Iris pigment epithelial cell (primary cell): Measurements from ENCODE around the gene TSPAN10.

Experiments used
- DNase-seq: peaks from one replicate; pipeline ENCODE4 v3.0.0-alpha.2; 2011; ENCODE audit warnings: low read depth

The TSPAN10 gene

DNA sequence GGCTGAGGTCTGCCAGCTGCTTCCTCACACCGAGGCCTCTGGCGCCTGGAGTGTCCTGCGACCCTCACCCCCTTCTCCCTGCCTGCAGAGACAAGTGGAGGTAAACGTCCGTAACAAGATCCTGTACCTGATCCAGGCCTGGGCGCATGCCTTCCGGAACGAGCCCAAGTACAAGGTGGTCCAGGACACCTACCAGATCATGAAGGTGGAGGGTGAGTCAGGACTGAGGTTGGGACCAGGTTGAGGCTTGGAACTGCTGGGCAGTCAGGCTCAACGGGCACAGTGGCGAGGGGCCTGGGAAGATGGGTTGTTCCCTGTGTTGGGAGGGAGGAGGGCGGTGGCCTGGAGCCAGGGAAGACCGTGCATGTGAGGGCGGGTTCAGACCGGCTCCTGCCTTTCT, 51.6 kb downstream of the TSPAN10 start:
- no peak for DNase-seq

DNA sequence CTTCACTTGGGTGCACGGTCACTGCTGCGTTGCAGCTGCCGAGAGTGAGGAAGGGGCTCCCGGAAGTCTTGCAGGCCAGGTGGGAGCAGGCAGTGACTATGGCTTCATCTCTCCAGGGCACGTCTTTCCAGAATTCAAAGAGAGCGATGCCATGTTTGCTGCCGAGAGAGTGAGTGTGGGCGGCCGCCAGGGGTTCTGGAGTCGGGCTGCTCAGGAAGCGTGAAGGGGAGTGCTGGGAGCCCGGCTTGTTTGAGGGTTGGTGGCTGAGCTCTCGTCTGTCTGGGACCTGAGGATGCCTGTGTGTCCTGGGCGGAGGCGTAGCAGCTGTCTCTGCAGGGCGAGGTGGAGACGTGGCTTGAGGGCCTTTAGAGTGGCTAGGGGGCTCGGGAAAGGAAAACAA, 53.1 kb downstream of the TSPAN10 start:
- DNase-seq, result no peak

DNA sequence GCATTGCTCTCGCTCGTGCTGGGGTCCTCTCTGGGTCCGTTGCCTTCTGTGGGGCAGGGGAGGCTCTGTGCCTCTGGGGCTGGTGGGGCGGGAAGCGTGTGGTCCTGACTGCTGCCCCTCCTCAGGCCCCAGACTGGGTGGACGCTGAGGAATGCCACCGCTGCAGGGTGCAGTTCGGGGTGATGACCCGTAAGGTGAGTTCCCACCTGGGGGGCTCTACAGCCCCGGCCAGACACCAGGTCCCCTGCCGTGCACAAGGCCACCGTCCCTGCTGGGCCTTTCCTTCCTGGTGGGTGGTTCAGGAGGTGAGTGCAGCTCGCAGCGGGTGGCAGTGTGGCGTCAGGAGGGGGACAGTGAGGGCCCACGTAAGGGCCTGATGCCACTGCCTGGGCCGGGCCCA, 53.6 kb downstream of the TSPAN10 start:
- DNase-seq, result no peak

DNA sequence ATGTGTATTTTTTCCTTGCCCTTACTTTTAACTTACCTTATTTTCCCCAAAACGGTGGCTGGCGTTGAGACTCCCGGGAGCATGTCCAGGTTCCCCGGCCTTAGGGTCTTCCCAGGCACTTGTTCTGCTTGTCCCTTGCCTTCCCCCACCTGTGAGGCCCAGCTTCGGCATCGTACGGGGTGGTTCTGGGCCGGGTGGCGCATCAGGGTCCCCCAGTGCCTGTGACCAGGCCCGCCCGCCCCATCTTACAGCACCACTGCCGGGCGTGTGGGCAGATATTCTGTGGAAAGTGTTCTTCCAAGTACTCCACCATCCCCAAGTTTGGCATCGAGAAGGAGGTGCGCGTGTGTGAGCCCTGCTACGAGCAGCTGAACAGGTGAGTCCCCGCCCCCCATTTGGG, 54.2 kb downstream of the TSPAN10 start:
- no peak for DNase-seq

DNA sequence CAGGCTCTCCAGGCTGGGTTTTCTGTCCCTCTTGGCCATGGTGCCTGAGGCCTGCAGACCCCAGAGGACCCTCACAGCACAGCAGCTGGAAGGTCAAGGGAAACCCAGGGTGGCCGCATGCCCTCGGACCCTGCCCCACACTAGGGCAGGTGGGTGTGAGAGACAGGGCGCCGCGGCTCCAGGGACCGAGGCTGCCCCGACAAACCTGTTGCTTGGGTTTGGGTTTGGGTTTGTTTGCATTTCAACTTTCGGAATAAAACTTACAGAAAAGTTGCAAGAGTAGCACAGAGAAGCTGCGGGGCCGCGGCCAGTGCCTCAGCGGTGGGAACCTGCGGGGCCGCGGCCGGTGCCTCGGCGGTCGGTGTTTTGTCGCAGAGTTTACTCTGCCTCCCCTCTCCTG, 54.6 kb downstream of the TSPAN10 start:
- no peak for DNase-seq

DNA sequence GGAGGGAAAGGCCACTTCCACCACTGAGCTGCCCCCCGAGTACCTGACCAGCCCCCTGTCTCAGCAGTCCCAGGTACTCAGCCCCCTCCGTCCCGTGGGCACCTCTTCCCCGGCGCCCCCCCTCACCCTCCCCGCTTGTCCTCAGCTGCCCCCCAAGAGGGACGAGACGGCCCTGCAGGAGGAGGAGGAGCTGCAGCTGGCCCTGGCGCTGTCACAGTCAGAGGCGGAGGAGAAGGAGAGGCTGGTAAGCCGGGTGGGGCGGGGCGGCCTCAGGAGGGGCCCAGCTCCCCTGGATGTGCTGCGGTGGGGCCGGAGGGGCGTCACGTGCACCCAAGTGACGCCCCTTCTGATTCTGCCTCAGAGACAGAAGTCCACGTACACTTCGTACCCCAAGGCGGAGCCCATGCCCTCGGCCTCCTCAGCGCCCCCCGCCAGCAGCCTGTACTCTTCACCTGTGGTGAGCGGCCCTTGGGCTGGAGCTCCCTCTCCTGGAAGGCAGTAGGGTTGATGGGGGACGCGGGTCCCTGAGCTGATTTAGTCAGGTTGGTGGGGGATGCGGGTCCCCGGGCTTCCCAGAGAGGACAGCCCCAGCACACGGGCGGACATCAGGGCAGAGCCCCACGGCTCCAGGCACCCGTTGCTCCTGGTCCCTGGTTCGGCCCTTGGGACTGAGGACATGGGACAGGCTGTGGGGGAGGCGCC, 56.7 kb downstream of the TSPAN10 start:
- DNase-seq, result no peak

DNA sequence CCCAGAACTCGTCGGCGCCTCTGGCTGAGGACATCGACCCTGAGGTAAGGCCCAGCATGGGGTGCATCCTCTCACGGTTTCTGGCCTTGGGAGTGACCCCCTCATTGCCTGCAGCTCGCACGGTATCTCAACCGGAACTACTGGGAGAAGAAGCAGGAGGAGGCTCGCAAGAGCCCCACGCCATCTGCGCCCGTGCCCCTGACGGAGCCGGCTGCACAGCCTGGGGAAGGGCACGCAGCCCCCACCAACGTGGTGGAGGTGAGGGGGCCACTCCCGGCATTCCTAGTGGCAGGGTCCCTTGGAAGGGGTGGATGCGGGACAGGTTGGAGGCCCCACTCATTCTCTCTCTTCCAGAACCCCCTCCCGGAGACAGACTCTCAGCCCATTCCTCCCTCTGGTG, 57.8 kb downstream of the TSPAN10 start:
- no peak for DNase-seq

DNA sequence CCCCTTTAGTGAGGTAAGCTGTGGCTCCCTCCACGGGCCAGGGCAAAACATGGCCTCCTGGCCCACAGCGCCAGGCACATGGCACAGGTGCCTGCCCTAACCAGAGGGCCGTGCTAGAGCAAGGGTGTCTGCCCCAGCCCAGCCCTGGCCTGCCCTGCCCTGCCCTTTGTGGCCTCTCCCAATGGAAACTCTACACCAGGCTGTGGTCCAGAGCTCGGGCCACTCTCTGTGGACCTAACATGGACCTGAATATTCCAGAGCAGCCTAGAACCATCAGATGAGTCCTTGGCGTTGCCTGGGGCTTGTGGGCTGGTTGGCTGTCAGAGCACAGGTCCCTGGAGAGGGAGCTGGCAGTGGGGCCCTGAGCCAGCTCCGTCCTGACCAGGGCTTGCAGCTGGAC, 58.2 kb downstream of the TSPAN10 start:
- no peak for DNase-seq

DNA sequence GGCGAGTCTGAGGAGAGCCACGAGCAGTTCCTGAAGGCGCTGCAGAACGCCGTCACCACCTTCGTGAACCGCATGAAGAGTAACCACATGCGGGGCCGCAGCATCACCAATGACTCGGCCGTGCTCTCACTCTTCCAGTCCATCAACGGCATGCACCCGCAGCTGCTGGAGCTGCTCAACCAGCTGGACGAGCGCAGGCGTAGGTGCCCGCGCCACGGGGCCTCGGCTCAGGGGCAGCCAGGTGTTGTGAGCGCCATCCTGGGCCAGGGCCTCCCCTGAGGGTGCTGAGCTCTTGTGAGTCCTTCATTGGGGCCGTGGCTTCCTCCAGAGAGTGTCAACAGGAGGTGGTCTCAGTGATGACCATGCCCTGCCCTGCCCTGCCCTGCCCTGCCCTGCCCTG, 58.8 kb downstream of the TSPAN10 start:
- no peak for DNase-seq

DNA sequence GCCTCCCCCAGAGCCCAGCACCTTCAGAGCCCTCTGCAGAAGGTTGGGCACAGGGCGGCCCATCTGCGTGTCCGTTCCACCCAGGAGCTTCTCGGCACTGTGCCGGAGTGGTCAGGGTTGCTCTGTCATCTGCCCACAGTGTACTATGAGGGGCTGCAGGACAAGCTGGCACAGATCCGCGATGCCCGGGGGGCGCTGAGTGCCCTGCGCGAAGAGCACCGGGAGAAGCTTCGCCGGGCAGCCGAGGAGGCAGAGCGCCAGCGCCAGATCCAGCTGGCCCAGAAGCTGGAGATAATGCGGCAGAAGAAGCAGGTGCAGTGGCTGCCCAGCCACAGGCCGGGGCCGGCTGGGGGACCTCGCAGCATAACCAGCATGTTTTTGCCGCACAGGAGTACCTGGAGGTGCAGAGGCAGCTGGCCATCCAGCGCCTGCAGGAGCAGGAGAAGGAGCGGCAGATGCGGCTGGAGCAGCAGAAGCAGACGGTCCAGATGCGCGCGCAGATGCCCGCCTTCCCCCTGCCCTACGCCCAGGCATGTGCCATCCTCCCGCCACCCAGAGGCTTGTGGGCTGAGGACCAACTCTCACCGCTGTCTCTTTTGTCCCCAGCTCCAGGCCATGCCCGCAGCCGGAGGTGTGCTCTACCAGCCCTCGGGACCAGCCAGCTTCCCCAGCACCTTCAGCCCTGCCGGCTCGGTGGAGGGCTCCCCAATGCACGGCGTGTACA, 59.4 kb downstream of the TSPAN10 start:
- DNase-seq, result no peak

DNA sequence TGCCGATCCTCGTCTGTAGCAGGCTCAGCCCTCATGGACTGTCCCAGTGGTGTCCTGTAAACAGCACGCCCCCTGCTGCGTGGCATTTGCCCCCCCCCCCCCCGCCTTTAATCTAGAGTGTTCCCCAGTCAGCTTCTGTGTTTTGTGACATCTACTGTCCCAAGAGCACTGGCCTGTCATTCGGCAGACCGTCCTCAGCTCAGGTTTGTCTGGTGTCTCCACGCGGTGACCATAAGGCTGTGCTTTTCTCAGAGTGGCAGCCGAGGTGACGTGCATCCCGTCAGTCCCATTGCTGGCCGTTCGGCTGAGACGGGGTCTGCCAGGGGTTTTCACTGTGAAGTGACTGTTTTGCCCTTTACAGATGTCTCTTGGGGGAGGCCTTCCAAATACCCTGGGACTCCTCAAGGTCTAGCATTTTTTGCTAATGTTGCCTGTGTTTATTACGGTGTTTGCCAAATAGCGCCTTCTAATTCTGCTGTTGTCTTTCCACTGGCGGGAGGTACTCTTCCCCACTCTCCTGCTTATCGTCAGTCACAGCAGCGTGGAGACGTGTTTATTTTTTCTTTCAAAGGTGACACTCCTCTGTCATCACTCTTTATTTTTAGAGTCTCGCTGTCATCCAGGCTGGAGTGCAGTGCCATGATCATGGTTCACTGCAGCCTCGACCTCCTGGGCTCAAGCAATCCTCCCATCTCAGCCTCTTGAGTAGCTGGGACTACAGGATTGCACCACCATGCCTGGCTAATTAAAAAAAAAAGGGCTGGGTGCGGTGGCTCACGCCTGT, 60.5 kb downstream of the TSPAN10 start:
- no peak for DNase-seq
